Sigmoid colon (tissue), 4 donors: ENCODE results near the gene MXD3.

ENCODE experiments used
- CTCF ChIP-seq, 4 experiments: fragments of 450-650 bp in 3 of 4; fragments of 200-600 bp in 1 of 4; IDR thresholded peaks; one replicate each; pipeline ENCODE4 v1.5.1; 2016 to 2019; ENCODE audit warnings: antibody characterized with exemption in 4 of 4, mild to moderate bottlenecking in 3 of 4, moderate library complexity in 2 of 4
- EP300 ChIP-seq, 4 donors: sonication (generic); formaldehyde crosslinking; IDR thresholded peaks; one replicate each; pipeline ENCODE4 v1.6.1; 2017; ENCODE audit warnings: antibody characterized with exemption in 4 of 4
- POLR2A ChIP-seq, 2 donors: fragments of 450-650 bp; IDR thresholded peaks; one replicate each; pipeline ENCODE4 v1.6.1; 2016; ENCODE audit warnings: antibody characterized with exemption in 2 of 2, mild to moderate bottlenecking in 2 of 2, moderate library complexity in 2 of 2
- POLR2AphosphoS5 ChIP-seq, 4 donors: sonication (generic); formaldehyde crosslinking; IDR thresholded peaks; one replicate each; pipeline ENCODE4 v1.6.1; 2017; ENCODE audit warnings: antibody characterized with exemption in 4 of 4

GRCh38 chr5:177349762-177350161 lies 38.1 kb upstream of the MXD3 start:
- no peak for TF ChIP-seq CTCF (IDR thresholded peaks at IDR 0.05)
- no peak for TF ChIP-seq POLR2A (IDR thresholded peaks at IDR 0.05)
- no peak for TF ChIP-seq EP300 (IDR thresholded peaks at IDR 0.05)
- TF ChIP-seq POLR2AphosphoS5 (IDR thresholded peaks at IDR 0.05) = no peak
